ENCODE measurements around the gene SPIC. TPM values are rescaled to one million over a fixed set of nuclear protein-coding genes. Genes with fewer than 3 reads are reported as not detected.

SPIC gene
- total and polyA plus RNA-seq, 2 of the 8 experiments (the other 6 are each of a cell fraction or from before 2014, with no cell fraction given): not detected

- H3K4me1 ChIP-seq (replicated peaks in 1 of 4; ENCODE audit: control insufficient read depth in 3 of 4, insufficient read depth in 4 of 4, low read length in 3 of 4): no peaks in the 10 kb centered on the region
- H4K91ac ChIP-seq (replicated peaks; ENCODE audit: insufficient read length, low read length): no peak overlapping the region
- no peak overlapping the region for H2BK15ac ChIP-seq (ENCODE audit: low read length)
- H3K23ac ChIP-seq (ENCODE audit: insufficient read length): no peak overlapping the region
- FAIRE-seq (no peak), DNase-seq (ENCODE audit: low read depth in 1 of 2, low spot score in 2 of 2) (no peak)
- WGBS, 2 experiments (ENCODE audit: extremely low coverage in 1 of 2, insufficient coverage in 1 of 2, insufficient read length in 1 of 2, insufficient replicate concordance in 2 of 2, low coverage in 1 of 2, low lambda C conversion rate in 2 of 2, missing lambda C conversion rate in 1 of 2): 87% methylated on average over 10 of the region's 10 CpGs; no CpG with 5 or more reads in 1 of the 2 experiments
- POLR2A ChIA-PET (ENCODE audit: partially characterized antibody): no interaction called here
- no peak overlapping the region for H2BK12ac ChIP-seq (ENCODE audit: low read depth, low read length)
- H3K56ac ChIP-seq (replicated peaks; ENCODE audit: insufficient read length, low read depth, low read length): no peak overlapping the region
- no peak overlapping the region for H4K5ac ChIP-seq (ENCODE audit: insufficient read length, low read depth, low read length)
- H3K27ac ChIP-seq (ENCODE audit: low read depth, low read length): no peak overlapping the region
- no peaks in the 10 kb centered on the region for H3K79me2 ChIP-seq (ENCODE audit: control insufficient read depth in 1 of 2, insufficient read depth in 2 of 2, low read length in 2 of 2)
- no peaks in the 10 kb centered on the region for H3K9me3 ChIP-seq (ENCODE audit: insufficient read depth in 2 of 2, low read depth in 1 of 2, low read length in 1 of 2)
- no peak overlapping the region for H3K9ac ChIP-seq (replicated peaks in 1 of 4; ENCODE audit: extremely low read depth in 1 of 4, low read depth in 3 of 4, low read length in 3 of 4)
- H4K8ac ChIP-seq (ENCODE audit: extremely low read depth, insufficient read depth, low read length): no peak overlapping the region
- H2BK120ac ChIP-seq (replicated peaks; ENCODE audit: low read depth, low read length): no peak overlapping the region
- no peaks in the 10 kb centered on the region for H3K27me3 ChIP-seq (replicated peaks in 1 of 4; ENCODE audit: control insufficient read depth in 3 of 4, extremely low read depth in 1 of 4, insufficient read depth in 3 of 4, low read length in 3 of 4)
- H3K23me2 ChIP-seq (ENCODE audit: low read depth, low read length): no peaks in the 10 kb centered on the region
- no peak overlapping the region for H3K4ac ChIP-seq (replicated peaks; ENCODE audit: insufficient read length, low read depth, low read length)
- H4K20me1 ChIP-seq (replicated peaks in 1 of 2; ENCODE audit: control insufficient read depth in 1 of 2, insufficient read depth in 2 of 2, low read length in 2 of 2): no peaks in the 10 kb centered on the region
- no peak overlapping the region for H3K14ac ChIP-seq (ENCODE audit: insufficient read length)
- H2BK5ac ChIP-seq (ENCODE audit: low read depth, low read length): no peak overlapping the region
- no peak overlapping the region for H2AK5ac ChIP-seq (ENCODE audit: low read depth, low read length)
- H3K4me3 ChIP-seq (ENCODE audit: extremely low read depth in 1 of 4, insufficient read depth in 2 of 4, low read depth in 3 of 4, low read length in 4 of 4): no peak overlapping the region
- H3K36me3 ChIP-seq (ENCODE audit: control insufficient read depth in 2 of 4, insufficient read depth in 4 of 4, low read length in 3 of 4): no peaks in the 10 kb centered on the region
- H3K79me1 ChIP-seq (ENCODE audit: low read depth, low read length): no peaks in the 10 kb centered on the region
- TF ChIP-seq RBBP5 (IDR thresholded peaks at IDR 0.05; ENCODE audit: borderline replicate concordance, low read depth, low read length): no peak
- no peak for TF ChIP-seq BACH1 (IDR thresholded peaks at IDR 0.05; ENCODE audit: low read length)
- H2BK20ac ChIP-seq (ENCODE audit: low read length): no peak overlapping the region
- no peak overlapping the region for H3K4me2 ChIP-seq (ENCODE audit: insufficient read depth in 1 of 2, low read depth in 2 of 2, low read length in 2 of 2)
- CTCF ChIA-PET (ENCODE audit: partially characterized antibody): interaction anchor here (0.6 to 1.0 kb wide), 3 partner anchors 45 to 304 kb away, joined by 3 to 4 read pairs (median 3); no protein-coding TSS in a partner anchor
- H3K18ac ChIP-seq (ENCODE audit: extremely low read depth, low read length): no peak overlapping the region
- no peak overlapping the region for H2AFZ ChIP-seq (ENCODE audit: low read length)
Measured at GRCh38 chr12:101527682-101528081, 52.5 kb downstream of the SPIC start.
